ENCODE results near the gene BOD1L2.

GRCh38 chr18:57149531-57149930, 2.6 kb downstream of the BOD1L2 start:
- TF ChIP-seq EP300 (IDR thresholded peaks at IDR 0.05) (no peak), POLR2A (IDR thresholded peaks at IDR 0.05) (no peak)

Data from tibial nerve (tissue), 3 donors.